Hepatocyte (in vitro differentiated cells): ENCODE results near the gene UNKL. TPM values are rescaled to one million over a fixed set of nuclear protein-coding genes. Genes with fewer than 3 reads are reported as not detected.
A peak's percentile ranks its signal among the peaks of the same experiment; 100 is the strongest.

Source experiments
- DNase-seq: peaks from one replicate; pipeline ENCODE4 v3.0.0-alpha.2; 2016; ENCODE audit warnings: low spot score
- H2AFZ ChIP-seq: fragments of 200-600 bp; sonication (generic); 2 replicates; pipeline ENCODE4 v1.6.0; 2016; ENCODE audit warnings: antibody characterized with exemption, mild to moderate bottlenecking
- H3K27ac ChIP-seq: fragments of 200-600 bp; sonication (generic); 2 replicates; pipeline ENCODE4 v1.5.1; 2016; ENCODE audit warnings: mild to moderate bottlenecking
- H3K27me3 ChIP-seq: fragments of 200-600 bp; sonication (generic); 2 replicates; pipeline ENCODE4 v1.6.1; 2016
- H3K36me3 ChIP-seq: fragments of 200-600 bp; sonication (generic); replicated peaks from 2 replicates; pipeline ENCODE4 v1.5.1; 2016; ENCODE audit warnings: low read depth; ENCODE audit not compliant: insufficient read depth
- H3K4me1 ChIP-seq: fragments of 200-600 bp; sonication (generic); 2 replicates; pipeline ENCODE4 v1.5.1; 2016; ENCODE audit warnings: mild to moderate bottlenecking, moderate library complexity; ENCODE audit not compliant: insufficient read depth
- H3K4me2 ChIP-seq: fragments of 200-600 bp; sonication (generic); 2 replicates; pipeline ENCODE4 v1.6.0; 2016
- H3K4me3 ChIP-seq: fragments of 200-600 bp; sonication (generic); 2 replicates; pipeline ENCODE4 v1.5.1; 2016; ENCODE audit warnings: mild to moderate bottlenecking
- H3K79me2 ChIP-seq: fragments of 200-600 bp; sonication (generic); 2 replicates; pipeline ENCODE4 v1.6.0; 2017; ENCODE audit warnings: mild to moderate bottlenecking
- H3K9me2 ChIP-seq: fragments of 200-600 bp; sonication (generic); replicated peaks from 2 replicates; pipeline ENCODE4 v1.6.0; 2017; ENCODE audit warnings: mild to moderate bottlenecking; ENCODE audit not compliant: insufficient read depth
- H3K9me3 ChIP-seq: fragments of 200-600 bp; sonication (generic); 2 replicates; pipeline ENCODE4 v1.5.1; 2016; ENCODE audit warnings: low read depth, mild to moderate bottlenecking
- H4K20me1 ChIP-seq: fragments of 200-600 bp; sonication (generic); 2 replicates; pipeline ENCODE4 v1.6.0; 2016; ENCODE audit warnings: mild to moderate bottlenecking; ENCODE audit not compliant: insufficient read depth, poor library complexity, severe bottlenecking
- CTCF ChIP-seq: fragments of 200-600 bp; sonication (generic); IDR thresholded peaks from 2 replicates; pipeline ENCODE4 v1.5.1; 2016; ENCODE audit warnings: antibody characterized with exemption, mild to moderate bottlenecking; ENCODE audit not compliant: poor library complexity
- EZH2 ChIP-seq: fragments of 200-600 bp; sonication (generic); IDR thresholded peaks from 2 replicates; pipeline ENCODE4 v1.6.1; 2016; ENCODE audit warnings: antibody characterized with exemption, mild to moderate bottlenecking, borderline replicate concordance
- EZH2phosphoT487 ChIP-seq: fragments of 200-600 bp; sonication (generic); IDR thresholded peaks from one replicate; pipeline ENCODE4 v1.6.1; 2018; ENCODE audit warnings: antibody characterized with exemption, mild to moderate bottlenecking, low read depth, moderate library complexity; ENCODE audit not compliant: unreplicated experiment, severe bottlenecking
- WGBS: methylation state at CpG from one replicate; pipeline ENCODE4 v1.1.6; 2016; ENCODE audit warnings: low lambda C conversion rate; ENCODE audit errors: missing lambda C conversion rate; 5-methylcytosine and 5-hydroxymethylcytosine counted together
- polyA plus RNA-seq: library from polyadenylated mRNA; unstranded; fragments of >200 nt; fragmentation: Nextera tagmentation; extraction: Ambion mirVana; gene quantifications from 2 replicates; pipeline ENCODE4 v1.2.1, GENCODE V29; 2016
- total RNA-seq: library from RNA; depleted of rRNA; stranded (reverse); fragments of >200 nt; gene quantifications from 2 replicates; pipeline ENCODE4 v1.2.3, GENCODE V29; 2014

UNKL gene
- total and polyA plus RNA-seq, 2 experiments from 2014 or later, result 8.5 to 10.3 TPM

GRCh38 chr16:1425616-1426370 is 11.3 kb upstream of the UNKL start:
- H2AFZ ChIP-seq, result no peak overlapping the region
- H3K27ac ChIP-seq, result no peak overlapping the region
- TF ChIP-seq EZH2phosphoT487 (no peak), CTCF (no peak), EZH2 (no peak)
- no peaks in the 10 kb centered on the region for H4K20me1 ChIP-seq
- WGBS, result 91% methylated on average over 15 of the region's 16 CpGs
- no peaks in the 10 kb centered on the region for H3K27me3 ChIP-seq
- no peak overlapping the region for H3K4me2 ChIP-seq
- H3K9me3 ChIP-seq, result no peaks in the 10 kb centered on the region
- H3K36me3 ChIP-seq, result no peaks in the 10 kb centered on the region
- peaks cover 3% of the 10 kb centered on the region for H3K79me2 ChIP-seq
- no peak for DNase-seq
- H3K9me2 ChIP-seq, result no peaks in the 10 kb centered on the region
- no peak overlapping the region for H3K4me3 ChIP-seq
- peaks cover 11% of the 10 kb centered on the region for H3K4me1 ChIP-seq

GRCh38 chr16:1424028-1424427 is 9.5 kb upstream of the UNKL start:
- Histone ChIP-seq H3K27me3 (no peaks in the 10 kb centered on the region), H3K36me3 (no peaks in the 10 kb centered on the region), H3K9me2 (no peaks in the 10 kb centered on the region), H4K20me1 (no peaks in the 10 kb centered on the region), H3K4me1 (peaks cover 12% of the 10 kb centered on the region), H3K4me3 (no peak overlapping the region), H3K79me2 (peaks cover 15% of the 10 kb centered on the region), H2AFZ (no peak overlapping the region), H3K4me2 (no peak overlapping the region), H3K27ac (no peak overlapping the region), H3K9me3 (no peaks in the 10 kb centered on the region)
- DNase-seq, result no peak
- whole genome bisulfite sequencing, result 91% methylated on average over 12 of the region's 12 CpGs
- no peak for TF ChIP-seq CTCF
- TF ChIP-seq EZH2, result no peak
- no peak for TF ChIP-seq EZH2phosphoT487

GRCh38 chr16:1422076-1422475 is 7.6 kb upstream of the UNKL start:
- H2AFZ ChIP-seq, result no peak overlapping the region
- no peaks in the 10 kb centered on the region for H3K9me3 ChIP-seq
- 88% methylated on average over 10 of the region's 10 CpGs for WGBS
- H4K20me1 ChIP-seq, result no peaks in the 10 kb centered on the region
- DNase-seq, result no peak
- no peaks in the 10 kb centered on the region for H3K27me3 ChIP-seq
- H3K79me2 ChIP-seq, result peaks cover 32% of the 10 kb centered on the region
- H3K9me2 ChIP-seq, result no peaks in the 10 kb centered on the region
- H3K27ac ChIP-seq, result peak overlapping the region; percentile 90
- H3K36me3 ChIP-seq, result no peaks in the 10 kb centered on the region
- TF ChIP-seq EZH2phosphoT487, result no peak
- TF ChIP-seq CTCF, result no peak
- TF ChIP-seq EZH2, result no peak
- H3K4me3 ChIP-seq, result no peak overlapping the region
- no peak overlapping the region for H3K4me2 ChIP-seq
- H3K4me1 ChIP-seq, result peaks cover 14% of the 10 kb centered on the region
